Liver (tissue), 2 donors: ENCODE measurements around the gene FAM83G.

Experiments
- CTCF ChIP-seq: fragments of 150-350 bp; IDR thresholded peaks from 2 replicates; pipeline ENCODE4 v1.5.1; 2017; ENCODE audit warnings: improper control_type of control experiment, low read depth, low read length; ENCODE audit not compliant: missing input control
- MAX ChIP-seq: IDR thresholded peaks from 2 replicates; pipeline ENCODE4 v1.6.1; 2016; ENCODE audit warnings: antibody characterized with exemption
- donor health status: healthy.

- TF ChIP-seq CTCF: no peak
- TF ChIP-seq MAX: no peak
These were observed 10.5 kb downstream of the FAM83G start for GRCh38 chr17:18993905-18994526.
